ENCODE data around the gene FPR2. TPM values are rescaled to one million over a fixed set of nuclear protein-coding genes. Genes with fewer than 3 reads are reported as not detected.
A peak's percentile ranks its signal among the peaks of the same experiment; 100 is the strongest.

The FPR2 gene
- total and polyA plus RNA-seq, 9 of the 15 experiments (the other 6 are each of a cell fraction or from before 2014, with no cell fraction given) = 0.03 to 0.15 (median 0.07) TPM; not detected in 6

- TF ChIP-seq, protein P1, sequence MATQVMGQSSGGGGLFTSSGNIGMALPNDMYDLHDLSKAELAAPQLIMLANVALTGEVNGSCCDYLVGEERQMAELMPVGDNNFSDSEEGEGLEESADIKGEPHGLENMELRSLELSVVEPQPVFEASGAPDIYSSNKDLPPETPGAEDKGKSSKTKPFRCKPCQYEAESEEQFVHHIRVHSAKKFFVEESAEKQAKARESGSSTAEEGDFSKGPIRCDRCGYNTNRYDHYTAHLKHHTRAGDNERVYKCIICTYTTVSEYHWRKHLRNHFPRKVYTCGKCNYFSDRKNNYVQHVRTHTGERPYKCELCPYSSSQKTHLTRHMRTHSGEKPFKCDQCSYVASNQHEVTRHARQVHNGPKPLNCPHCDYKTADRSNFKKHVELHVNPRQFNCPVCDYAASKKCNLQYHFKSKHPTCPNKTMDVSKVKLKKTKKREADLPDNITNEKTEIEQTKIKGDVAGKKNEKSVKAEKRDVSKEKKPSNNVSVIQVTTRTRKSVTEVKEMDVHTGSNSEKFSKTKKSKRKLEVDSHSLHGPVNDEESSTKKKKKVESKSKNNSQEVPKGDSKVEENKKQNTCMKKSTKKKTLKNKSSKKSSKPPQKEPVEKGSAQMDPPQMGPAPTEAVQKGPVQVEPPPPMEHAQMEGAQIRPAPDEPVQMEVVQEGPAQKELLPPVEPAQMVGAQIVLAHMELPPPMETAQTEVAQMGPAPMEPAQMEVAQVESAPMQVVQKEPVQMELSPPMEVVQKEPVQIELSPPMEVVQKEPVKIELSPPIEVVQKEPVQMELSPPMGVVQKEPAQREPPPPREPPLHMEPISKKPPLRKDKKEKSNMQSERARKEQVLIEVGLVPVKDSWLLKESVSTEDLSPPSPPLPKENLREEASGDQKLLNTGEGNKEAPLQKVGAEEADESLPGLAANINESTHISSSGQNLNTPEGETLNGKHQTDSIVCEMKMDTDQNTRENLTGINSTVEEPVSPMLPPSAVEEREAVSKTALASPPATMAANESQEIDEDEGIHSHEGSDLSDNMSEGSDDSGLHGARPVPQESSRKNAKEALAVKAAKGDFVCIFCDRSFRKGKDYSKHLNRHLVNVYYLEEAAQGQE (IDR thresholded peaks at IDR 0.05; ENCODE audit: borderline replicate concordance) = no peak
- TF ChIP-seq, protein P1 (CRISPR knock-in tag; IDR thresholded peaks at IDR 0.05; ENCODE audit: low read depth) = peak; percentile 79
- TF ChIP-seq XRCC4 (IDR thresholded peaks at IDR 0.05; ENCODE audit: extremely low read depth, insufficient read depth, insufficient read length) (no peak), SOX6 (IDR thresholded peaks at IDR 0.05) (no peak), ZNF75A (CRISPR knock-in tag; IDR thresholded peaks at IDR 0.05) (peak; percentile 80; the same call in 1 of the 2 replicates), SNIP1 (IDR thresholded peaks at IDR 0.05; ENCODE audit: low read depth) (no peak), RFX5 (IDR thresholded peaks at IDR 0.05; ENCODE audit: low read depth, low read length) (no peak), ARNT (IDR thresholded peaks at IDR 0.05) (no peak), NCOA4 (IDR thresholded peaks at IDR 0.05; ENCODE audit: partially characterized antibody) (no peak), FOSL1 (tag; conservative IDR thresholded peaks at IDR 0.05) (peak; percentile 76), HNRNPL (IDR thresholded peaks at IDR 0.05; ENCODE audit: low read depth, low read length) (no peak), ELK3 (CRISPR knock-in tag; IDR thresholded peaks at IDR 0.05) (no peak), MCM7 (IDR thresholded peaks at IDR 0.05) (no peak), FIP1L1 (IDR thresholded peaks at IDR 0.05; ENCODE audit: low read depth, low read length, poor library complexity, severe bottlenecking) (no peak), SMARCC2 (IDR thresholded peaks at IDR 0.05; ENCODE audit: low read depth) (no peak), CBX2 (IDR thresholded peaks at IDR 0.05; ENCODE audit: insufficient read depth, low read length, poor library complexity, severe bottlenecking) (no peak)
- TF ChIP-seq, protein P2, sequence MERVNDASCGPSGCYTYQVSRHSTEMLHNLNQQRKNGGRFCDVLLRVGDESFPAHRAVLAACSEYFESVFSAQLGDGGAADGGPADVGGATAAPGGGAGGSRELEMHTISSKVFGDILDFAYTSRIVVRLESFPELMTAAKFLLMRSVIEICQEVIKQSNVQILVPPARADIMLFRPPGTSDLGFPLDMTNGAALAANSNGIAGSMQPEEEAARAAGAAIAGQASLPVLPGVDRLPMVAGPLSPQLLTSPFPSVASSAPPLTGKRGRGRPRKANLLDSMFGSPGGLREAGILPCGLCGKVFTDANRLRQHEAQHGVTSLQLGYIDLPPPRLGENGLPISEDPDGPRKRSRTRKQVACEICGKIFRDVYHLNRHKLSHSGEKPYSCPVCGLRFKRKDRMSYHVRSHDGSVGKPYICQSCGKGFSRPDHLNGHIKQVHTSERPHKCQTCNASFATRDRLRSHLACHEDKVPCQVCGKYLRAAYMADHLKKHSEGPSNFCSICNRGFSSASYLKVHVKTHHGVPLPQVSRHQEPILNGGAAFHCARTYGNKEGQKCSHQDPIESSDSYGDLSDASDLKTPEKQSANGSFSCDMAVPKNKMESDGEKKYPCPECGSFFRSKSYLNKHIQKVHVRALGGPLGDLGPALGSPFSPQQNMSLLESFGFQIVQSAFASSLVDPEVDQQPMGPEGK (CRISPR knock-in tag; IDR thresholded peaks at IDR 0.05; ENCODE audit: borderline replicate concordance) = peak; percentile 89; the same call in 1 of the 2 replicates
Measured at GRCh38 chr19:51786646-51787494, 25.9 kb downstream of the FPR2 start (continued).

Data from K562 (cell line).